Measurements from ENCODE around the gene SLC27A2.

SLC27A2 gene

DNA sequence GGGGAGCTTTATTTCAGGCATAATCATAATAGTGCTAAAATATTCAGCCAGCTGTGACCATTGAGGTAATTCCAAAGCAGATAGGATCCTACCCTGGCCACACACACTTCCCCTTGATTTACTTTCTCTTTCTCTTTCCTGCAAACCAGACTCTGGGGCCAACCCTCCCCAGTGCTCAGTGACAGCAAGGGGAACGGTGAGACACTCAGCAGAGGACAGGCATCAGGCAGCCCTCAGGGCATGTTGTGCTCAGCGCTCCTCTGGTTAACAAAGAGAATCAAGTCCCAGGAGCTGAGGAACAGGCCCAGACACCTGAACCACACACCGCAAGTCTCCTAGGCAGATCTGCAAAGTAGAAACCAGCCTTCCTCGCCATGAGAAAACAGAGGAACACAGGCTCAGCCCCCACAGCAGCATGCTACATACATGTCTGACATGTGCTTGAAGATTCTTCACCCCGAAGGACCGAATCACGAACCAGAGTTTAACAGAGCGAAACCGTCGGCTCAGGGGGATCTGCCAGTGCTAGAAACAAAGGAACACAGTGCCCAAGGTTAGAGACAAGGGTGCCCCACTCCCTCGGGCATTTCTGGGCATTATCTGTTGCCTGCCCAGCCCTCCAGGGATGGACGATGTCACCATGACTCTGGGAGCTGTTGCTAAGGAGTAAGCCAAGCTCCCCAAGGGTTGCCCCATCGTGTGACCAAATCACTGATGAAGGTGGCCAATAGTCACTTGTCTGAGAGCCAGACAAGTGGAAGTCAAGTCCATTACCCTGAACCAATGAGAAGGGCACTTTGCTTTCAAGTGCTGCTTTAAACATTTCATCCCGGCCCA, 66.0 kb downstream of the SLC27A2 start:
- in situ Hi-C loops (cut with MboI; ENCODE audit: low sequenced_read_pairs, unreplicated experiment), result no loop called here
- DNase-seq (ENCODE audit: low spot score), result peak; percentile 70
- TF ChIP-seq, protein P1, sequence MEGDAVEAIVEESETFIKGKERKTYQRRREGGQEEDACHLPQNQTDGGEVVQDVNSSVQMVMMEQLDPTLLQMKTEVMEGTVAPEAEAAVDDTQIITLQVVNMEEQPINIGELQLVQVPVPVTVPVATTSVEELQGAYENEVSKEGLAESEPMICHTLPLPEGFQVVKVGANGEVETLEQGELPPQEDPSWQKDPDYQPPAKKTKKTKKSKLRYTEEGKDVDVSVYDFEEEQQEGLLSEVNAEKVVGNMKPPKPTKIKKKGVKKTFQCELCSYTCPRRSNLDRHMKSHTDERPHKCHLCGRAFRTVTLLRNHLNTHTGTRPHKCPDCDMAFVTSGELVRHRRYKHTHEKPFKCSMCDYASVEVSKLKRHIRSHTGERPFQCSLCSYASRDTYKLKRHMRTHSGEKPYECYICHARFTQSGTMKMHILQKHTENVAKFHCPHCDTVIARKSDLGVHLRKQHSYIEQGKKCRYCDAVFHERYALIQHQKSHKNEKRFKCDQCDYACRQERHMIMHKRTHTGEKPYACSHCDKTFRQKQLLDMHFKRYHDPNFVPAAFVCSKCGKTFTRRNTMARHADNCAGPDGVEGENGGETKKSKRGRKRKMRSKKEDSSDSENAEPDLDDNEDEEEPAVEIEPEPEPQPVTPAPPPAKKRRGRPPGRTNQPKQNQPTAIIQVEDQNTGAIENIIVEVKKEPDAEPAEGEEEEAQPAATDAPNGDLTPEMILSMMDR (IDR thresholded peaks at IDR 0.05; ENCODE audit: borderline replicate concordance, control extremely low read depth, extremely low read depth, insufficient read depth, missing control alignments), result no peak

- in situ Hi-C loops (cut with MboI; ENCODE audit: low sequenced_read_pairs, unreplicated experiment), result no loop called here
- DNase-seq (ENCODE audit: low spot score), result no peak
Measured at GRCh38 chr15:50248994-50249582, 67.1 kb downstream of the SLC27A2 start.

GRCh38 chr15:50249704-50250103, 67.7 kb downstream of the SLC27A2 start:
- in situ Hi-C loops (cut with MboI; ENCODE audit: low sequenced_read_pairs, unreplicated experiment), result no loop called here
- TF ChIP-seq, protein P1 (IDR thresholded peaks at IDR 0.05; ENCODE audit: borderline replicate concordance, control extremely low read depth, extremely low read depth, insufficient read depth, missing control alignments), result no peak
- no peak for DNase-seq (ENCODE audit: low spot score)

More at GRCh38 chr15:50248994-50249582, 67.1 kb downstream of the SLC27A2 start:
- TF ChIP-seq, protein P1 (IDR thresholded peaks at IDR 0.05; ENCODE audit: borderline replicate concordance, control extremely low read depth, extremely low read depth, insufficient read depth, missing control alignments), result no peak

DNA sequence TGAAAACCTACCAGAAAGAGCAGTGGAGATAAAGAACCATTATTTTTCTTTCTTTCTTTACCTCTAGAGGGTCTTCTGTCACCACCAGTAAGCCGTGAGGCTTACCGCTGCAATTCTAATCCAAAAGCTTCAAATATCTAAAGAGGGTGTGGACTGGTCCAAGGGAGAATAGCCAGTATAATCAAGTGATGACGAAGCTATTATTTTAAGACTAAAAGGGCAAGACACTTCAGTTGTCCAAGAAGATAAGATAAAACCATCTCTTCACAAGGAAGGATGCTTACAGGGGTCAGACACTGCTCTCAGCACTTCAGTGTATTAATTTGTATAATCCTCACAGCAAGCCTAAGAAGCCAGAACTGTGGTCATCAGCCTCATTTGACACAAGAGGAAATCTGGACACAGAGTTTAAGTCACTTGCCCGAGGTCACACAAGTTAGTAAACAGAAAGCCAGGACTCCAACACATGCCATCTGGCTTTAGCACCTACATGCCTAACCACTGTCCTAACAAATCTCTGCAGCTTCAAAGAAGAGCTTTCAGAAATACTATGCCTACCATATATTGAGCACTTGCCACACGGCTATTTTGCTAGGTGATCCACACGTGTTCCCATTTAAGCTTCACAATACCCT, 68.9 kb downstream of the SLC27A2 start:
- TF ChIP-seq, protein P1 (IDR thresholded peaks at IDR 0.05; ENCODE audit: borderline replicate concordance, control extremely low read depth, extremely low read depth, insufficient read depth, missing control alignments), result no peak
- in situ Hi-C loops (cut with MboI; ENCODE audit: low sequenced_read_pairs, unreplicated experiment), result no loop called here
- DNase-seq (ENCODE audit: low spot score), result no peak

GRCh38 chr15:50251638-50252182, 69.7 kb downstream of the SLC27A2 start:
- TF ChIP-seq, protein P1 (IDR thresholded peaks at IDR 0.05; ENCODE audit: borderline replicate concordance, control extremely low read depth, extremely low read depth, insufficient read depth, missing control alignments), result no peak
- in situ Hi-C loops (cut with MboI; ENCODE audit: low sequenced_read_pairs, unreplicated experiment), result no loop called here
- DNase-seq (ENCODE audit: low spot score), result no peak

DNA sequence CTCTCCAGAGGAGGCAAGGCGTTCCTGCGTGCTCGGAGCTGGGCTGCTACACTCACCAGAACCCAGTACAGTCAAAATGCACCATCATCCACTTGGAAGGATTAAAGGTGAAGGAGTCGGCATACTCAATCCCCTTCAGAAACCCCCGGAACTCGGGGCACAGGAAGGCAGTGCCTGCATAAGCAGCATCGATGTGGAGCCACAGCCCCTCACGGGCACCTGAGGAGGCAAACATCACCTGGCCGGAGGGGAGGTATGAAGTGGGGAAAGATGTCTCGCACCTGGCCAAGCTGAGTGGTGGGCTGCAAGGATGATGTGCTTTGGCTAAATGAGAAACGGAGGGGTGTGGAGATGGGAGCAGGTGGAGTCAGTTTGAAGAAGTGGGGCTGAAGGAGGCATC, 70.6 kb downstream of the SLC27A2 start:
- in situ Hi-C loops (cut with MboI; ENCODE audit: low sequenced_read_pairs, unreplicated experiment), result no loop called here
- DNase-seq (ENCODE audit: low spot score), result no peak
- TF ChIP-seq, protein P1 (IDR thresholded peaks at IDR 0.05; ENCODE audit: borderline replicate concordance, control extremely low read depth, extremely low read depth, insufficient read depth, missing control alignments), result no peak

Data from GM13976 (cell line).